Common myeloid progenitor, CD34-positive (primary cell): ENCODE data around the gene SH3GL2.

Experiments
- CTCF ChIA-PET: fragments of 350-600 bp; sonication (Branson Sonifier 250); formaldehyde crosslinking; loops from one replicate; lab custom pipeline; 2021; ENCODE audit warnings: antibody characterized with exemption; lab: Charles Lee
- POLR2A ChIA-PET: fragments of 350-600 bp; sonication (Branson Sonifier 250); formaldehyde crosslinking; loops from one replicate; lab custom pipeline; 2021; ENCODE audit warnings: antibody characterized with exemption; lab: Charles Lee
- DNase-seq, 3 donors: peaks; one replicate each; pipeline versions ENCODE4 v3.0.0 to v3.0.0-alpha.2; 2013
- H3K27ac ChIP-seq, 2 experiments: 1 replicate in 1 of 2; 2 replicates in 1 of 2; pipeline ENCODE4 v1.7.0; 2013; ENCODE audit warnings: inconsistent platforms in 2 of 2, low read length in 2 of 2, mild to moderate bottlenecking in 2 of 2, low read depth in 1 of 2, moderate library complexity in 1 of 2; ENCODE audit not compliant: severe bottlenecking in 2 of 2, insufficient read depth in 1 of 2, poor library complexity in 1 of 2
- H3K27me3 ChIP-seq, 5 experiments: replicated peaks in 2 of 5; 1 replicate in 3 of 5; 2 replicates in 2 of 5; pipeline versions ENCODE4 v1.6.1 to v1.7.0; 2013; ENCODE audit warnings: low read length in 4 of 5, mild to moderate bottlenecking in 2 of 5, moderate library complexity in 2 of 5, inconsistent platforms in 1 of 5; ENCODE audit not compliant: insufficient read depth in 5 of 5, control insufficient read depth in 4 of 5
- H3K36me3 ChIP-seq, 4 experiments: 1 replicate in 2 of 4; 2 replicates in 2 of 4; pipeline versions ENCODE4 v1.6.1 to v1.7.0; 2013; ENCODE audit warnings: low read length in 3 of 4, control low read depth in 1 of 4, mild to moderate bottlenecking in 1 of 4; ENCODE audit not compliant: control insufficient read depth in 4 of 4, insufficient read depth in 4 of 4
- H3K4me1 ChIP-seq, 4 experiments: 1 replicate in 3 of 4; 2 replicates in 1 of 4; pipeline versions ENCODE4 v1.6.1 to v1.7.1; 2013; ENCODE audit warnings: low read length in 3 of 4, mild to moderate bottlenecking in 3 of 4, control low read depth in 1 of 4, inconsistent platforms in 1 of 4, moderate library complexity in 1 of 4; ENCODE audit not compliant: control insufficient read depth in 4 of 4, insufficient read depth in 4 of 4; ENCODE audit errors: control extremely low read depth in 1 of 4
- H3K4me3 ChIP-seq, 7 experiments: 1 replicate in 4 of 7; 2 replicates in 3 of 7; pipeline versions ENCODE4 v1.5.1 to v1.7.0; 2013; ENCODE audit warnings: mild to moderate bottlenecking in 7 of 7, low read length in 6 of 7, moderate library complexity in 6 of 7, inconsistent platforms in 2 of 7, low read depth in 2 of 7, control low read depth in 1 of 7; ENCODE audit not compliant: insufficient read depth in 4 of 7, control insufficient read depth in 1 of 7; ENCODE audit errors: extremely low read depth in 1 of 7
- H3K9me3 ChIP-seq, 5 experiments: 1 replicate in 4 of 5; 2 replicates in 1 of 5; pipeline versions ENCODE4 v1.6.1 to v1.7.1; 2013; ENCODE audit warnings: low read length in 4 of 5, mild to moderate bottlenecking in 2 of 5, inconsistent platforms in 1 of 5, low read depth in 1 of 5, moderate library complexity in 1 of 5; ENCODE audit not compliant: control insufficient read depth in 4 of 5, insufficient read depth in 2 of 5; ENCODE audit errors: control extremely low read depth in 1 of 5
- WGBS: methylation state at CpG from one replicate; pipeline ENCODE4 v1.1.5; 2013; ENCODE audit not compliant: insufficient coverage; 5-methylcytosine and 5-hydroxymethylcytosine counted together

Gene SH3GL2

GRCh38 chr9:17669206-17669605 is 90.3 kb downstream of the SH3GL2 start:
- Histone ChIP-seq H3K4me1 (no peaks in the 10 kb centered on the region), H3K27ac (no peak overlapping the region), H3K9me3 (no peaks in the 10 kb centered on the region), H3K36me3 (no peaks in the 10 kb centered on the region), H3K27me3 (no peaks in the 10 kb centered on the region), H3K4me3 (no peak overlapping the region)
- WGBS = 0% methylated on average over 1 of the region's 4 CpGs
- DNase-seq = no peak
- POLR2A ChIA-PET = no interaction called here
- CTCF ChIA-PET = no interaction called here

- CTCF ChIA-PET = no interaction called here
- peaks cover 0 to 1% (median 0%) of the 10 kb centered on the region in 5 experiments for H3K9me3 ChIP-seq
- H3K27ac ChIP-seq = no peak overlapping the region
- DNase-seq = no peak
- no peaks in the 10 kb centered on the region for H3K36me3 ChIP-seq
- WGBS = 100% methylated on average over 1 of the region's 2 CpGs
- H3K27me3 ChIP-seq = no peaks in the 10 kb centered on the region
- H3K4me3 ChIP-seq = no peak overlapping the region
- H3K4me1 ChIP-seq = no peaks in the 10 kb centered on the region
- POLR2A ChIA-PET = no interaction called here
Observed at GRCh38 chr9:17682684-17683083, 103.8 kb downstream of the SH3GL2 start.

- POLR2A ChIA-PET = no interaction called here
- WGBS = no CpG with 5 or more reads among the region's 1 CpG
Observed at GRCh38 chr9:17688834-17689233, 110.0 kb downstream of the SH3GL2 start.

GRCh38 chr9:17694336-17694735 is 115.5 kb downstream of the SH3GL2 start:
- Histone ChIP-seq H3K27me3 (peaks cover 0 to 2% (median 0%) of the 10 kb centered on the region in 5 experiments), H3K27ac (no peak overlapping the region), H3K9me3 (no peaks in the 10 kb centered on the region), H3K36me3 (no peaks in the 10 kb centered on the region), H3K4me1 (no peaks in the 10 kb centered on the region), H3K4me3 (no peak overlapping the region)
- CTCF ChIA-PET = interaction anchor here (1.3 kb wide), 1 partner anchor 57 kb away, joined by 3 read pairs; no protein-coding TSS in a partner anchor
- POLR2A ChIA-PET = no interaction called here
- DNase-seq = no peak
- no CpG with 5 or more reads among the region's 2 CpGs for WGBS

More at GRCh38 chr9:17688834-17689233, 110.0 kb downstream of the SH3GL2 start:
- no peak overlapping the region for H3K27ac ChIP-seq
- no peak overlapping the region for H3K4me3 ChIP-seq
- CTCF ChIA-PET = no interaction called here
- peaks cover 0 to 2% (median 0%) of the 10 kb centered on the region in 5 experiments for H3K27me3 ChIP-seq
- H3K36me3 ChIP-seq = no peaks in the 10 kb centered on the region
- DNase-seq = no peak
- H3K9me3 ChIP-seq = no peaks in the 10 kb centered on the region
- H3K4me1 ChIP-seq = no peaks in the 10 kb centered on the region

- DNase-seq = no peak
- Histone ChIP-seq H3K4me1 (no peaks in the 10 kb centered on the region), H3K36me3 (no peaks in the 10 kb centered on the region), H3K27me3 (no peaks in the 10 kb centered on the region), H3K27ac (no peak overlapping the region), H3K4me3 (no peak overlapping the region), H3K9me3 (no peaks in the 10 kb centered on the region)
- POLR2A ChIA-PET = no interaction called here
- CTCF ChIA-PET = no interaction called here
- 71% methylated on average over 1 of the region's 3 CpGs for WGBS
Observed at GRCh38 chr9:17695482-17695881, 116.6 kb downstream of the SH3GL2 start.

GRCh38 chr9:17699615-17700330 is 120.9 kb downstream of the SH3GL2 start:
- H3K36me3 ChIP-seq = no peaks in the 10 kb centered on the region
- CTCF ChIA-PET = no interaction called here
- no peaks in the 10 kb centered on the region for H3K27me3 ChIP-seq
- DNase-seq = no peak
- WGBS = 95% methylated on average over 2 of the region's 3 CpGs
- H3K4me3 ChIP-seq = no peak overlapping the region
- H3K27ac ChIP-seq = no peak overlapping the region
- POLR2A ChIA-PET = no interaction called here
- no peaks in the 10 kb centered on the region for H3K4me1 ChIP-seq
- H3K9me3 ChIP-seq = no peaks in the 10 kb centered on the region

- H3K9me3 ChIP-seq = peaks cover 0 to 4% (median 0%) of the 10 kb centered on the region in 5 experiments
- POLR2A ChIA-PET = no interaction called here
- H3K27ac ChIP-seq = no peak overlapping the region
- CTCF ChIA-PET = no interaction called here
- H3K27me3 ChIP-seq = no peaks in the 10 kb centered on the region
- WGBS = no CpG with 5 or more reads among the region's 2 CpGs
- no peak for DNase-seq
- H3K36me3 ChIP-seq = no peaks in the 10 kb centered on the region
- no peaks in the 10 kb centered on the region for H3K4me1 ChIP-seq
- H3K4me3 ChIP-seq = no peak overlapping the region
Observed at GRCh38 chr9:17706347-17706746, 127.5 kb downstream of the SH3GL2 start.
